ENCODE measurements around the gene EXD2.
"Not testable (repeated sequence)": the region's sequence is repeated elsewhere in the genome, so short reads cannot be mapped to it uniquely, and the experiment has no call there.

EXD2 gene

GRCh38 chr14:69153873-69154270 is 37.4 kb upstream of the EXD2 start:
- Histone ChIP-seq H3K36me3 (ENCODE audit: insufficient read depth) (no peaks in the 10 kb centered on the region), H3K4me2 (peak overlapping the region; percentile 25), H2AFZ (ENCODE audit: low read depth) (peak overlapping the region; percentile 61), H3K27ac (no peak overlapping the region), H3K4me3 (IDR thresholded peaks at IDR 0.05; ENCODE audit: insufficient read depth, low read depth, low read length) (no peak overlapping the region), H3K4me1 (ENCODE audit: low read depth, poor library complexity, severe bottlenecking) (peaks cover 15% of the 10 kb centered on the region), H3K27me3 (ENCODE audit: insufficient read depth, low read depth) (no peaks in the 10 kb centered on the region), H3K79me2 (ENCODE audit: insufficient read depth, low read depth) (peaks cover 23% of the 10 kb centered on the region), H3K9ac (no peak overlapping the region), H4K20me1 (ENCODE audit: insufficient read depth) (no peaks in the 10 kb centered on the region)
- TF ChIP-seq CTCF (conservative IDR thresholded peaks at IDR 0.05; ENCODE audit: low read depth, low read length) = no peak

GRCh38 chr14:69154779-69155178 is 36.5 kb upstream of the EXD2 start:
- Histone ChIP-seq H3K4me3 (IDR thresholded peaks at IDR 0.05; ENCODE audit: insufficient read depth, low read depth, low read length) (no peak overlapping the region), H3K4me2 (no peak overlapping the region), H3K36me3 (ENCODE audit: insufficient read depth) (no peaks in the 10 kb centered on the region), H3K27me3 (ENCODE audit: insufficient read depth, low read depth) (no peaks in the 10 kb centered on the region), H3K79me2 (ENCODE audit: insufficient read depth, low read depth) (peaks cover 15% of the 10 kb centered on the region), H4K20me1 (ENCODE audit: insufficient read depth) (no peaks in the 10 kb centered on the region), H3K4me1 (ENCODE audit: low read depth, poor library complexity, severe bottlenecking) (peaks cover 12% of the 10 kb centered on the region), H3K27ac (no peak overlapping the region), H2AFZ (ENCODE audit: low read depth) (no peak overlapping the region), H3K9ac (no peak overlapping the region)
- TF ChIP-seq CTCF (conservative IDR thresholded peaks at IDR 0.05; ENCODE audit: low read depth, low read length) = no peak

- no peaks in the 10 kb centered on the region for H4K20me1 ChIP-seq (ENCODE audit: insufficient read depth)
- H3K27ac ChIP-seq = no peak overlapping the region
- no peak overlapping the region for H3K4me3 ChIP-seq (IDR thresholded peaks at IDR 0.05; ENCODE audit: insufficient read depth, low read depth, low read length)
- no peak overlapping the region for H3K4me2 ChIP-seq
- no peak overlapping the region for H3K9ac ChIP-seq
- no peaks in the 10 kb centered on the region for H3K4me1 ChIP-seq (ENCODE audit: low read depth, poor library complexity, severe bottlenecking)
- TF ChIP-seq CTCF (conservative IDR thresholded peaks at IDR 0.05; ENCODE audit: low read depth, low read length) = no peak
- H3K36me3 ChIP-seq (ENCODE audit: insufficient read depth) = no peaks in the 10 kb centered on the region
- H2AFZ ChIP-seq (ENCODE audit: low read depth) = no peak overlapping the region
- H3K79me2 ChIP-seq (ENCODE audit: insufficient read depth, low read depth) = peaks cover under 1% of the 10 kb centered on the region; the same call in 1 of the 2 replicates
- H3K27me3 ChIP-seq (ENCODE audit: insufficient read depth, low read depth) = no peaks in the 10 kb centered on the region
Measured at GRCh38 chr14:69156224-69156623, 35.1 kb upstream of the EXD2 start.

GRCh38 chr14:69161590-69161989 is 29.7 kb upstream of the EXD2 start:
- H3K4me1 ChIP-seq (ENCODE audit: low read depth, poor library complexity, severe bottlenecking) = no peaks in the 10 kb centered on the region
- H4K20me1 ChIP-seq (ENCODE audit: insufficient read depth) = no peaks in the 10 kb centered on the region
- no peaks in the 10 kb centered on the region for H3K36me3 ChIP-seq (ENCODE audit: insufficient read depth)
- no peak overlapping the region for H3K9ac ChIP-seq
- H3K4me3 ChIP-seq (IDR thresholded peaks at IDR 0.05; ENCODE audit: insufficient read depth, low read depth, low read length) = no peak overlapping the region
- no peak overlapping the region for H3K4me2 ChIP-seq
- H3K27ac ChIP-seq = no peak overlapping the region
- H3K79me2 ChIP-seq (ENCODE audit: insufficient read depth, low read depth) = no peaks in the 10 kb centered on the region
- H2AFZ ChIP-seq (ENCODE audit: low read depth) = no peak overlapping the region
- H3K27me3 ChIP-seq (ENCODE audit: insufficient read depth, low read depth) = no peaks in the 10 kb centered on the region
- no peak for TF ChIP-seq CTCF (conservative IDR thresholded peaks at IDR 0.05; ENCODE audit: low read depth, low read length)

GRCh38 chr14:69165787-69166186 is 25.5 kb upstream of the EXD2 start:
- not testable (repeated sequence) for H3K4me2 ChIP-seq; H3K4me3 ChIP-seq (IDR thresholded peaks at IDR 0.05; ENCODE audit: insufficient read depth, low read depth, low read length); H3K27me3 ChIP-seq (ENCODE audit: insufficient read depth, low read depth); H2AFZ ChIP-seq (ENCODE audit: low read depth); H3K36me3 ChIP-seq (ENCODE audit: insufficient read depth); H4K20me1 ChIP-seq (ENCODE audit: insufficient read depth); H3K9ac ChIP-seq; H3K4me1 ChIP-seq (ENCODE audit: low read depth, poor library complexity, severe bottlenecking); H3K79me2 ChIP-seq (ENCODE audit: insufficient read depth, low read depth); H3K27ac ChIP-seq

Data from KMS-11 (cell line).